Karpas-422 (cell line): ENCODE measurements around the gene GCG. TPM values are rescaled to one million over a fixed set of nuclear protein-coding genes. Genes with fewer than 3 reads are reported as not detected.
A peak's percentile ranks its signal among the peaks of the same experiment; 100 is the strongest.

ENCODE experiments used
- DNase-seq: peaks from one replicate; pipeline ENCODE4 v3.0.0-alpha.2; 2015
- H2AFZ ChIP-seq: fragments of 200-600 bp; sonication (generic); 2 replicates; pipeline ENCODE4 v1.6.1; 2014; ENCODE audit warnings: antibody characterized with exemption, low read length, mixed read lengths
- H3K27ac ChIP-seq: fragments of 200-600 bp; sonication (generic); 2 replicates; pipeline ENCODE4 v1.5.1; 2014; ENCODE audit warnings: mild to moderate bottlenecking, low read length, moderate library complexity
- H3K27me3 ChIP-seq: fragments of 200-600 bp; sonication (generic); 2 replicates; pipeline ENCODE4 v1.6.1; 2014; ENCODE audit warnings: low read length, mixed read lengths
- H3K36me3 ChIP-seq: fragments of 200-600 bp; sonication (generic); 2 replicates; pipeline ENCODE4 v1.6.1; 2014; ENCODE audit warnings: low read length, mixed read lengths; ENCODE audit not compliant: insufficient read depth
- H3K4me1 ChIP-seq: fragments of 200-600 bp; sonication (generic); 2 replicates; pipeline ENCODE4 v1.6.1; 2014; ENCODE audit warnings: mild to moderate bottlenecking, low read length, mixed read lengths
- H3K4me2 ChIP-seq: fragments of 200-600 bp; sonication (generic); 2 replicates; pipeline ENCODE4 v1.6.1; 2014; ENCODE audit warnings: low read length, low read depth, mild to moderate bottlenecking; ENCODE audit not compliant: poor library complexity, severe bottlenecking
- H3K4me3 ChIP-seq: fragments of 200-600 bp; sonication (generic); 2 replicates; pipeline ENCODE4 v1.5.1; 2014; ENCODE audit warnings: mild to moderate bottlenecking, antibody characterized with exemption, low read length, mixed read lengths
- H3K79me2 ChIP-seq: fragments of 200-600 bp; sonication (generic); 2 replicates; pipeline ENCODE4 v1.6.1; 2014; ENCODE audit warnings: mild to moderate bottlenecking, low read length, mixed read lengths
- H3K9ac ChIP-seq: fragments of 200-600 bp; sonication (generic); 2 replicates; pipeline ENCODE4 v1.6.0; 2014; ENCODE audit warnings: low read length
- H3K9me2 ChIP-seq: fragments of 200-600 bp; sonication (generic), shearing (Covaris generic); replicated peaks from 2 replicates; pipeline ENCODE4 v1.6.0; 2014; ENCODE audit warnings: mild to moderate bottlenecking, low read length, moderate library complexity; ENCODE audit not compliant: insufficient read depth
- H3K9me3 ChIP-seq: fragments of 300-700, 200-600 bp; sonication (generic); 2 replicates; pipeline ENCODE4 v1.6.1; 2014; ENCODE audit warnings: low read length, mixed read lengths
- H4K20me1 ChIP-seq: fragments of 200-600 bp; sonication (generic); 2 replicates; pipeline ENCODE4 v1.6.1; 2014; ENCODE audit warnings: mild to moderate bottlenecking, antibody characterized with exemption, low read length, low read depth; ENCODE audit not compliant: insufficient read depth
- total RNA-seq: library from RNA; depleted of rRNA; stranded (reverse); fragments of >200 nt; shearing (Covaris generic); gene quantifications from 2 replicates; pipeline ENCODE4 v1.2.3, GENCODE V29; 2014; ENCODE audit warnings: low replicate concordance

The GCG gene
- total RNA-seq, 1 experiment from 2014 or later, result not detected

DNA sequence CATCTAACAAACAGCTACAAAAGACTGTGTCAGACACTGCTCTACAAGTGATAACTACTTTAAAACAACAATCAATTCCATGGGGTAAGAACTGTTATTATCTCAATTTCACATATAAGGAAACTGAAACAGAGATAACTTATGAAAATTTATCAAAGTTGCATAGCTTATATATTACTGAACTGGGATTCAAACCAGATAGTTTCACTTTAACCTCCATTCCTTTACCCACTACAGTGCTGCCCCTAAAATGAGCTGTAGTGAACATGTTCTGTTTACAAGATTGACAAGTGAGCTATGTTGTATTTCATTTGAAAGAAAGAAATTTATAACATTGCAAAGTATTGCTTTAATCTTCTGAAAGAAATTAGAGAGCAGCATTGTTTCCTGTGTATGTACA lies 14.1 kb upstream of the GCG start:
- Histone ChIP-seq H3K36me3 (no peaks in the 10 kb centered on the region), H3K4me2 (no peak overlapping the region), H3K79me2 (no peaks in the 10 kb centered on the region), H3K27ac (no peak overlapping the region), H3K27me3 (no peaks in the 10 kb centered on the region), H3K9ac (no peak overlapping the region), H3K9me3 (no peaks in the 10 kb centered on the region), H3K4me3 (no peak overlapping the region), H3K9me2 (no peaks in the 10 kb centered on the region), H2AFZ (no peak overlapping the region), H3K4me1 (no peaks in the 10 kb centered on the region), H4K20me1 (no peaks in the 10 kb centered on the region)
- no peak for DNase-seq

DNA sequence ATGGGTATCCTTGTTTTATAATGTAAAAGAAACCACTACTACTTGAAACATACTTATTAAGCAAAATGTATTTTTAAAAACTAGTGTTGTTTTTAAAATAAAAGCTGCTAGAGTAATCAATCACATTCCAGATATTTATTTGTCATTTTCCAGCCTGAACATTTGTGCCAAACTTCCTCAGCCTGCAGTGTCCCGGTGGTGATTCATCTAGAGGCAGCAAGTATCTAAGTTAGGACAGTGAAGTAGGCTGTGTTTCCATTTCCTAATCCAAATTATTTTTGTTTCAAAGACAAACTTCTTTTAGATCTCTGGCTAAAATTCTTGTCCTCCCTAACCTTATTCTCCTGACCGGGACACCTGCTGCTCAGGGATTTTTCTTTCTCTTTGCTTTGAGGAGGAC lies 12.8 kb upstream of the GCG start:
- Histone ChIP-seq H3K27ac (no peak overlapping the region), H3K9ac (no peak overlapping the region), H3K27me3 (no peaks in the 10 kb centered on the region), H3K9me3 (no peaks in the 10 kb centered on the region), H2AFZ (no peak overlapping the region), H3K4me1 (no peaks in the 10 kb centered on the region), H3K79me2 (no peaks in the 10 kb centered on the region), H3K36me3 (no peaks in the 10 kb centered on the region), H3K4me2 (no peak overlapping the region), H3K4me3 (no peak overlapping the region), H3K9me2 (no peaks in the 10 kb centered on the region), H4K20me1 (no peaks in the 10 kb centered on the region)
- no peak for DNase-seq

DNA sequence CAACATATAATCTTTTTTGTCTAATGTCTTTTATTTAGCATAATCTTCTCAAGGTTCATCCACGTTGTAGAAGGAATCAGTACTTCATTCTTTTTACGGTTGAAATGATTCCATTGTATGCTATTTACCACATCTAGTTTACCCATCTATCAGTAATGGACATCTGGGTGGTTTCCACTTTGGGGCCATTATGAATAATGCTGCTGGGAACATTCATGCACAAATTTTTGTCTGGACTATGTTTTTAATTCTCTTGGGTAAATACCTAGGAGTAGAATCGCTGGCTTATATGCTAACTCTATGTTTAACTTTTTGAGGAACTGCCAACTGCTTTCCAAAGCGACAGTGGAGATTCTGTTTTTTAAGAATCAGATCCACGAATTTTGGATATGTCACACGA lies 7.4 kb upstream of the GCG start:
- H3K4me3 ChIP-seq, result no peak overlapping the region
- no peak overlapping the region for H2AFZ ChIP-seq
- no peaks in the 10 kb centered on the region for H3K9me2 ChIP-seq
- 0 out of 2 replicates have a peak, but pooled peaks cover 2% of the 10 kb centered on the region for H3K27me3 ChIP-seq
- H3K27ac ChIP-seq, result no peak overlapping the region
- no peak overlapping the region for H3K9ac ChIP-seq
- no peaks in the 10 kb centered on the region for H4K20me1 ChIP-seq
- H3K36me3 ChIP-seq, result no peaks in the 10 kb centered on the region
- no peaks in the 10 kb centered on the region for H3K4me1 ChIP-seq
- H3K4me2 ChIP-seq, result no peak overlapping the region
- no peaks in the 10 kb centered on the region for H3K9me3 ChIP-seq
- H3K79me2 ChIP-seq, result no peaks in the 10 kb centered on the region
- DNase-seq, result no peak

DNA sequence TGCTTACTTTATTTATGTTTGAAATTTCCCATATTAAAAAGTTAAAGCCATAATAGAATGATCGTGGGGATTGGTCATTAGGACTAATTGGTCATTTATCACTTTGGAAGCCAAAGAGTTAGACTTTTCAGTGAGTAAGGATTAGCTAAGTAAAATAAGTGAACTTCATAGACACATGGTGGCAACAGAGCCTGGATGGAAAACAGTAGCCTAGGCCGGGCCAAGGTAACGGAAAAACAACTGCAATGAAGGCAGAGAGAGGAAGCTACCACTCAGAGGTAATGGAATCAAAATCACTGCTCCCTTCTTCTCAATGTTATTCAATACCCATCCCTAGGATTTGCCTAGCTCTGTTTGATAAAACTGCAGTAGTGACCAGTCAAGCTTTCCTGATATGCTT lies 4.1 kb upstream of the GCG start:
- no peaks in the 10 kb centered on the region for H3K9me3 ChIP-seq
- H2AFZ ChIP-seq, result no peak overlapping the region
- H3K27ac ChIP-seq, result no peak overlapping the region
- no peaks in the 10 kb centered on the region for H3K36me3 ChIP-seq
- H3K4me2 ChIP-seq, result no peak overlapping the region
- no peaks in the 10 kb centered on the region for H3K79me2 ChIP-seq
- H3K4me3 ChIP-seq, result no peak overlapping the region
- H3K9me2 ChIP-seq, result no peaks in the 10 kb centered on the region
- no peaks in the 10 kb centered on the region for H4K20me1 ChIP-seq
- H3K4me1 ChIP-seq, result no peaks in the 10 kb centered on the region
- DNase-seq, result no peak
- H3K9ac ChIP-seq, result no peak overlapping the region
- 0 out of 2 replicates have a peak, but pooled peaks cover 2% of the 10 kb centered on the region for H3K27me3 ChIP-seq

DNA sequence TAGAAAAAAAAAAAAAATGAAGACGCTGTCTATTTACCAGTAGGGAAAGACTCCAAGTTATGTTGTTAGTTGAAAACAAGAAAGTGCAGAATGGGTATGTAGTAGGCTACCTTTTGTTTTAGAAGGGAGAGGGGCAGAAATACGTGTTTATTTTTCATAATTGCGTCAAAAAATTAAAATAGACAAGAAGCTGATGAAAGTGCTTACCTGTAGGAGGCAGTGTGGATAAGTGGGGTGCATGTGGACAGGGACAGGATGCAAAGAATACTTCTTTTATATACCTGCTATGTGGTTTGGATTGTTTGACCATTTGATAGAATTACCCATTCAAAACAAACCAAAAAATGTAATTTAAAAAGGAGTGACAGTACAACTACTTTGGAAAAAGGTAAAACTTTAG lies 3.0 kb upstream of the GCG start:
- Histone ChIP-seq H3K79me2 (no peaks in the 10 kb centered on the region), H3K9me3 (no peaks in the 10 kb centered on the region)

DNA sequence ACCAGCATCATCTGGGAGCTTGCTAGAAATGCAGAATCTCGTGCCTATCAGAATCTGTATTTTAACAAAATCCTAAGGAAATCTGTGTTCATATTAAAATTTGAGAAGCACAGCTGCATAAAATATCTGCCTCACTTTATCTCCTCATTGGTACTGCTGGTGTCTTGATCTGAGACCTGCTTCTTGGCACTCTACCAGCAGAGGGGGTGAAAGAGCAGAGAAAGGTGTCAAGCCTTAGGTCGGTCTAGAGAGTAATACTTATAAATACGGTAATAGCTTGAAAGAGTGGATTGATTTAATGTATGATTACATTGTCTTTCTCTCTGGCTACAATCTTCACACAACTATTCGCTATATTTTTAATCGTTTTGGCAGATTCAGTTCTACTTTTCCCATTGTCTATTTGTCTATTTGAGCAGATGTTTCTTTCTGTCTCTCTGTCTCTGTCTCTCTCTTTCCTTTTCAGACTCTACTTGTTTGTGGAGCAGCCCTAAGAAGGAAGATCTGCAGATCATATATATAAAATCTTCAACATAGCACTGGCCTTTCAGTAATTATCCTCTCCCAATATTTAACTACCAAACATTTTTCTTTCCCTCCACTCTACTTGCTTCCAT lies 1.7 kb upstream of the GCG start:
- Histone ChIP-seq H3K4me3 (no peak overlapping the region), H3K9me2 (no peaks in the 10 kb centered on the region), H3K79me2 (no peaks in the 10 kb centered on the region), H3K27me3 (0 out of 2 replicates have a peak, but pooled peaks cover 2% of the 10 kb centered on the region), H3K9ac (no peak overlapping the region), H3K4me1 (no peaks in the 10 kb centered on the region), H3K4me2 (no peak overlapping the region), H3K36me3 (no peaks in the 10 kb centered on the region), H3K9me3 (no peaks in the 10 kb centered on the region), H3K27ac (no peak overlapping the region), H4K20me1 (no peaks in the 10 kb centered on the region), H2AFZ (no peak overlapping the region)
- peak; percentile 81 for DNase-seq

More for the DNA sequence above, 3.0 kb upstream of the GCG start:
- DNase-seq, result peak; percentile 44
- Histone ChIP-seq H3K36me3 (no peaks in the 10 kb centered on the region), H3K9me2 (no peaks in the 10 kb centered on the region), H3K4me1 (no peaks in the 10 kb centered on the region), H3K27ac (no peak overlapping the region), H2AFZ (no peak overlapping the region), H3K27me3 (0 out of 2 replicates have a peak, but pooled peaks cover 2% of the 10 kb centered on the region), H3K4me2 (no peak overlapping the region), H3K9ac (no peak overlapping the region), H4K20me1 (no peaks in the 10 kb centered on the region), H3K4me3 (no peak overlapping the region)

DNA sequence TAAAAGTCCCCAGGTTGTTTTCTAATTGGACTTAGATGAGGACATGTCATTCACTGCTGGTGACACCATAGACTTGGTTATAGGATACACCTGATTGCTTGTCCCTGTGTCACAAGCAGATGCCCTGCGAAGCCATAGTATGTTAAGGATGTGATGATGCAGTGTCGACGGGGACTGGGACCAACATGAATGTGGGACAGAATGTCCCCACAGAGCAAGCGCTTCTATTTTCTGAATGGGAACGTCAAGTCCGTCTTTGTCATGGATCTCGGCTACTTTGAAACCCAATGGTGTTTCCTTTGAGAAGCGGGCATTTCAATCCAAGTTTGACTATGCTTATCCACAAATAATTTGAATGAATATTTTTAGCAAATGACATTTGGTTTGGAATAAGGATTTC lies 2.1 kb downstream of the GCG start:
- H3K9me3 ChIP-seq, result no peaks in the 10 kb centered on the region
- no peaks in the 10 kb centered on the region for H3K36me3 ChIP-seq
- no peaks in the 10 kb centered on the region for H3K9me2 ChIP-seq
- no peak overlapping the region for H3K27ac ChIP-seq
- no peaks in the 10 kb centered on the region for H3K4me1 ChIP-seq
- no peak overlapping the region for H3K4me3 ChIP-seq
- H3K79me2 ChIP-seq, result no peaks in the 10 kb centered on the region
- H3K27me3 ChIP-seq, result 0 out of 2 replicates have a peak, but pooled peaks cover 2% of the 10 kb centered on the region
- no peak for DNase-seq
- no peaks in the 10 kb centered on the region for H4K20me1 ChIP-seq
- H3K4me2 ChIP-seq, result no peak overlapping the region
- no peak overlapping the region for H3K9ac ChIP-seq
- no peak overlapping the region for H2AFZ ChIP-seq

DNA sequence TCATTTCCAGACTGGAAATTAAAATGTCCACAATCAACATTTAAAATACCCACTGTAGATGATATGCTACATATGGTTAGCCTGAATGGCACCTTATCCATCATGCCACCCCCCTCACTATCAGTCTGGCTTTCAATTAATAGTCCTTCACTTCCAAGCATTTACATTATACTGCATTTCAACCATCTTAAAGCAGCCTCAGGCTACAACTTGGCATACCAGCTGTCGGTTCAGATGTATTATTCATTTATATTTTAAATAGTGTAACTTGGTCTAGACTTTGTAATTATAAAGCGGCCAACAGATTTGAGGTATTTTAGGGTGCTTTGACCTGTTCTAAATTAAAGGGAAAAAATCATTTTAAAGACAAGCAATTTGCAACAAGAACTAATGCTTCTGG lies 2.6 kb downstream of the GCG start:
- Histone ChIP-seq H3K27ac (no peak overlapping the region), H4K20me1 (no peaks in the 10 kb centered on the region), H3K36me3 (no peaks in the 10 kb centered on the region), H3K9ac (no peak overlapping the region), H3K4me3 (no peak overlapping the region), H3K79me2 (no peaks in the 10 kb centered on the region), H3K4me2 (no peak overlapping the region), H3K4me1 (no peaks in the 10 kb centered on the region), H2AFZ (no peak overlapping the region), H3K9me2 (no peaks in the 10 kb centered on the region), H3K9me3 (no peaks in the 10 kb centered on the region), H3K27me3 (0 out of 2 replicates have a peak, but pooled peaks cover under 1% of the 10 kb centered on the region)
- DNase-seq, result no peak
